Activated T-helper 17 cell treated with anti-CD3 and anti-CD28 coated beads, Interleukin-2, amount 50 U/mL, for 72 hours (primary cell): Measurements from ENCODE around the gene ARHGDIB. TPM values are rescaled to one million over a fixed set of nuclear protein-coding genes. Genes with fewer than 3 reads are reported as not detected.
A peak's percentile ranks its signal among the peaks of the same experiment; 100 is the strongest.

Source experiments
- ATAC-seq: fragments of 150-1000 bp; cut with Tn5 transposase; replicated peaks from 2 replicates; pipeline ENCODE4 v1.10.0; 2021; ENCODE audit warnings: mild to moderate bottlenecking, moderate library complexity
- H3K27ac Mint-ChIP-seq: one replicate; pipeline ENCODE4 v1.8.0; 2022; ENCODE audit warnings: mixed read lengths
- H3K27me3 Mint-ChIP-seq: one replicate; pipeline ENCODE4 v1.8.0; 2022; ENCODE audit warnings: mixed read lengths
- H3K36me3 Mint-ChIP-seq: one replicate; pipeline ENCODE4 v1.8.0; 2022; ENCODE audit warnings: low read depth, mild to moderate bottlenecking, mixed read lengths
- H3K4me1 Mint-ChIP-seq: one replicate; pipeline ENCODE4 v1.8.0; 2022; ENCODE audit warnings: mixed read lengths
- H3K4me3 Mint-ChIP-seq: one replicate; pipeline ENCODE4 v1.8.0; 2022; ENCODE audit warnings: mild to moderate bottlenecking, mixed read lengths
- H3K9me3 Mint-ChIP-seq: one replicate; pipeline ENCODE4 v1.8.0; 2022; ENCODE audit warnings: mixed read lengths
- total RNA-seq, 2 donors: library from RNA; stranded (reverse); gene quantifications; one replicate each; pipeline ENCODE4 v1.2.3, GENCODE V29; 2022

Gene ARHGDIB
- total RNA-seq, 2 donors from 2014 or later, result 691 to 930 TPM

- H3K4me1 Mint-ChIP-seq, result peaks cover 6% of the 10 kb centered on the region
- peaks cover 5% of the 10 kb centered on the region for H3K9me3 Mint-ChIP-seq
- ATAC-seq, result no peak
- H3K27ac Mint-ChIP-seq, result no peak overlapping the region
- H3K4me3 Mint-ChIP-seq, result no peak overlapping the region
- H3K27me3 Mint-ChIP-seq, result no peaks in the 10 kb centered on the region
- no peaks in the 10 kb centered on the region for H3K36me3 Mint-ChIP-seq
Observed at GRCh38 chr12:14993117-14993516, 31.7 kb upstream of the ARHGDIB start.

- Mint-ChIP-seq H3K4me3 (no peak overlapping the region), H3K27ac (no peak overlapping the region), H3K4me1 (peaks cover 6% of the 10 kb centered on the region), H3K9me3 (peaks cover 5% of the 10 kb centered on the region), H3K36me3 (no peaks in the 10 kb centered on the region), H3K27me3 (no peaks in the 10 kb centered on the region)
- no peak for ATAC-seq
Observed at GRCh38 chr12:14992673-14993072, 31.3 kb upstream of the ARHGDIB start.

- ATAC-seq, result no peak
- H3K4me1 Mint-ChIP-seq, result peaks cover 6% of the 10 kb centered on the region
Observed at GRCh38 chr12:14991069-14991468, 29.7 kb upstream of the ARHGDIB start.

GRCh38 chr12:14989790-14990189 lies 28.4 kb upstream of the ARHGDIB start:
- Mint-ChIP-seq H3K27ac (no peak overlapping the region), H3K4me3 (no peak overlapping the region), H3K4me1 (peaks cover 6% of the 10 kb centered on the region), H3K9me3 (peaks cover 5% of the 10 kb centered on the region), H3K27me3 (no peaks in the 10 kb centered on the region), H3K36me3 (no peaks in the 10 kb centered on the region)
- ATAC-seq, result no peak

More at GRCh38 chr12:14991069-14991468, 29.7 kb upstream of the ARHGDIB start:
- Mint-ChIP-seq H3K36me3 (no peaks in the 10 kb centered on the region), H3K9me3 (peaks cover 5% of the 10 kb centered on the region), H3K27ac (no peak overlapping the region), H3K27me3 (no peaks in the 10 kb centered on the region), H3K4me3 (no peak overlapping the region)

- H3K4me1 Mint-ChIP-seq, result no peaks in the 10 kb centered on the region
- no peaks in the 10 kb centered on the region for H3K36me3 Mint-ChIP-seq
- H3K4me3 Mint-ChIP-seq, result no peak overlapping the region
- peaks cover 5% of the 10 kb centered on the region for H3K9me3 Mint-ChIP-seq
- H3K27ac Mint-ChIP-seq, result no peak overlapping the region
- ATAC-seq, result no peak
- no peaks in the 10 kb centered on the region for H3K27me3 Mint-ChIP-seq
Observed at GRCh38 chr12:14988035-14988434, 26.6 kb upstream of the ARHGDIB start.

- no peak overlapping the region for H3K4me3 Mint-ChIP-seq
- ATAC-seq, result no peak
- peaks cover 4% of the 10 kb centered on the region for H3K9me3 Mint-ChIP-seq
- peaks cover 5% of the 10 kb centered on the region for H3K4me1 Mint-ChIP-seq
- H3K27ac Mint-ChIP-seq, result no peak overlapping the region
- H3K36me3 Mint-ChIP-seq, result no peaks in the 10 kb centered on the region
- no peaks in the 10 kb centered on the region for H3K27me3 Mint-ChIP-seq
Observed at GRCh38 chr12:14986449-14986848, 25.0 kb upstream of the ARHGDIB start.

- no peaks in the 10 kb centered on the region for H3K27me3 Mint-ChIP-seq
- H3K4me3 Mint-ChIP-seq, result no peak overlapping the region
- ATAC-seq, result no peak
- no peaks in the 10 kb centered on the region for H3K9me3 Mint-ChIP-seq
- H3K36me3 Mint-ChIP-seq, result no peaks in the 10 kb centered on the region
- H3K4me1 Mint-ChIP-seq, result peaks cover 15% of the 10 kb centered on the region
- H3K27ac Mint-ChIP-seq, result no peak overlapping the region
Observed at GRCh38 chr12:14984766-14985285, 23.4 kb upstream of the ARHGDIB start.

- H3K27ac Mint-ChIP-seq, result no peak overlapping the region
- peaks cover 17% of the 10 kb centered on the region for H3K4me1 Mint-ChIP-seq
- H3K9me3 Mint-ChIP-seq, result no peaks in the 10 kb centered on the region
- no peaks in the 10 kb centered on the region for H3K36me3 Mint-ChIP-seq
- ATAC-seq, result no peak
- H3K4me3 Mint-ChIP-seq, result no peak overlapping the region
- H3K27me3 Mint-ChIP-seq, result no peaks in the 10 kb centered on the region
Observed at GRCh38 chr12:14984036-14984435, 22.6 kb upstream of the ARHGDIB start.

- Mint-ChIP-seq H3K4me1 (peaks cover 22% of the 10 kb centered on the region), H3K9me3 (no peaks in the 10 kb centered on the region), H3K36me3 (no peaks in the 10 kb centered on the region), H3K27ac (peak overlapping the region; percentile 42), H3K4me3 (peak overlapping the region; percentile 42), H3K27me3 (no peaks in the 10 kb centered on the region)
- ATAC-seq, result no peak
Observed at GRCh38 chr12:14982991-14983390, 21.6 kb upstream of the ARHGDIB start.

- Mint-ChIP-seq H3K4me1 (peaks cover 22% of the 10 kb centered on the region), H3K36me3 (no peaks in the 10 kb centered on the region), H3K27me3 (no peaks in the 10 kb centered on the region), H3K4me3 (peak overlapping the region; percentile 42), H3K27ac (peak overlapping the region; percentile 42), H3K9me3 (no peaks in the 10 kb centered on the region)
- no peak for ATAC-seq
Observed at GRCh38 chr12:14982562-14982961, 21.2 kb upstream of the ARHGDIB start.

GRCh38 chr12:14981049-14981448 lies 19.6 kb upstream of the ARHGDIB start:
- ATAC-seq, result no peak
- Mint-ChIP-seq H3K27ac (peak overlapping the region; percentile 22), H3K36me3 (no peaks in the 10 kb centered on the region), H3K4me1 (peaks cover 22% of the 10 kb centered on the region), H3K4me3 (no peak overlapping the region), H3K27me3 (no peaks in the 10 kb centered on the region), H3K9me3 (no peaks in the 10 kb centered on the region)

- peaks cover 22% of the 10 kb centered on the region for H3K4me1 Mint-ChIP-seq
- no peaks in the 10 kb centered on the region for H3K27me3 Mint-ChIP-seq
- H3K9me3 Mint-ChIP-seq, result no peaks in the 10 kb centered on the region
- peak overlapping the region; percentile 49 for H3K27ac Mint-ChIP-seq
- no peak for ATAC-seq
- H3K36me3 Mint-ChIP-seq, result no peaks in the 10 kb centered on the region
- no peak overlapping the region for H3K4me3 Mint-ChIP-seq
Observed at GRCh38 chr12:14979468-14979867, 18.1 kb upstream of the ARHGDIB start.

GRCh38 chr12:14976658-14977057 lies 15.3 kb upstream of the ARHGDIB start:
- ATAC-seq, result no peak
- H3K9me3 Mint-ChIP-seq, result no peaks in the 10 kb centered on the region
- no peaks in the 10 kb centered on the region for H3K36me3 Mint-ChIP-seq
- H3K27me3 Mint-ChIP-seq, result no peaks in the 10 kb centered on the region
- peaks cover 24% of the 10 kb centered on the region for H3K4me1 Mint-ChIP-seq
- no peak overlapping the region for H3K27ac Mint-ChIP-seq
- H3K4me3 Mint-ChIP-seq, result no peak overlapping the region

GRCh38 chr12:14975457-14975856 lies 14.1 kb upstream of the ARHGDIB start:
- Mint-ChIP-seq H3K4me3 (no peak overlapping the region), H3K27me3 (no peaks in the 10 kb centered on the region), H3K36me3 (no peaks in the 10 kb centered on the region), H3K27ac (no peak overlapping the region), H3K4me1 (peaks cover 21% of the 10 kb centered on the region), H3K9me3 (no peaks in the 10 kb centered on the region)
- ATAC-seq, result no peak

GRCh38 chr12:14974633-14975032 lies 13.2 kb upstream of the ARHGDIB start:
- Mint-ChIP-seq H3K27me3 (no peaks in the 10 kb centered on the region), H3K4me1 (peaks cover 21% of the 10 kb centered on the region), H3K4me3 (no peak overlapping the region), H3K36me3 (no peaks in the 10 kb centered on the region), H3K9me3 (no peaks in the 10 kb centered on the region), H3K27ac (no peak overlapping the region)
- no peak for ATAC-seq

GRCh38 chr12:14972816-14973215 lies 11.4 kb upstream of the ARHGDIB start, which contains the start of gene PDE6H:
PDE6H (plus strand) TSS chr12:14973042; CDS start chr12:14978013, 4,971 bp downstream.
- Mint-ChIP-seq H3K27ac (peak within 1 kb of the TSS; percentile 39), H3K4me1 (peaks cover 20% of the 10 kb centered on the region), H3K9me3 (no peaks in the 10 kb centered on the region), H3K36me3 (no peaks in the 10 kb centered on the region), H3K4me3 (no peak within 1 kb of the TSS), H3K27me3 (no peaks in the 10 kb centered on the region)
- ATAC-seq, result no peak
